DND-41 (cell line): ENCODE results near the gene GPC1.

Experiments
- CTCF ChIP-seq: IDR thresholded peaks from 2 replicates; pipeline ENCODE4 v1.5.1; 2012; ENCODE audit warnings: borderline replicate concordance, low read length, moderate library complexity, mild to moderate bottlenecking; ENCODE audit not compliant: poor library complexity, severe bottlenecking; ENCODE audit errors: extremely low read depth
- EZH2 ChIP-seq: IDR thresholded peaks from 3 replicates; pipeline ENCODE4 v1.6.1; 2012; ENCODE audit warnings: borderline replicate concordance, low read depth, mild to moderate bottlenecking, moderate library complexity, low read length, inconsistent platforms; ENCODE audit not compliant: severe bottlenecking

- TF ChIP-seq CTCF = no peak
- no peak for TF ChIP-seq EZH2
Observed at GRCh38 chr2:240418311-240418710, 17.2 kb upstream of the GPC1 start.
